Stomach (tissue), 4 donors: ENCODE data around the gene AREG.

Source experiments
- CTCF ChIP-seq, 7 experiments: fragments of 450-650 bp in 4 of 7; fragments of 200-600 bp in 3 of 7; sonication (generic) in 3 of 7; IDR thresholded peaks; one replicate each; pipeline ENCODE4 v1.5.1; 2016 to 2019; ENCODE audit warnings: antibody characterized with exemption in 7 of 7, control low read depth in 2 of 7, mild to moderate bottlenecking in 1 of 7
- EP300 ChIP-seq: sonication (generic); formaldehyde crosslinking; IDR thresholded peaks from one replicate; pipeline ENCODE4 v1.6.1; 2017; ENCODE audit warnings: antibody characterized with exemption
- POLR2A ChIP-seq, 4 donors: fragments of 450-650 bp; IDR thresholded peaks; one replicate each; pipeline ENCODE4 v1.6.1; 2016; ENCODE audit warnings: antibody characterized with exemption in 4 of 4, control low read depth in 2 of 4, mild to moderate bottlenecking in 1 of 4, moderate library complexity in 1 of 4

- TF ChIP-seq POLR2A (IDR thresholded peaks at IDR 0.05) (no peak), CTCF (IDR thresholded peaks at IDR 0.05) (no peak), EP300 (no peak)
These were observed 20.8 kb upstream of the AREG start for GRCh38 chr4:74424111-74424510.
